ENCODE results near the gene VBP1.
"Not testable (repeated sequence)": the region's sequence is repeated elsewhere in the genome, so short reads cannot be mapped to it uniquely, and the experiment has no call there.

The VBP1 gene

GRCh38 chrX:155216179-155216939 lies at the start of gene VBP1:
Gene VBP1, plus strand, starts transcription at chrX:155216460. Its CDS starts 23 bp downstream, at chrX:155216483.
- peak; percentile 88 for DNase-seq (ENCODE audit: low spot score)

GRCh38 chrX:155169881-155170280 lies 46.4 kb upstream of the VBP1 start:
- no peak for DNase-seq (ENCODE audit: low spot score)

GRCh38 chrX:155179346-155179997 lies 36.8 kb upstream of the VBP1 start:
- no peak for DNase-seq (ENCODE audit: low spot score)

GRCh38 chrX:155188786-155189185 lies 27.5 kb upstream of the VBP1 start:
- DNase-seq (ENCODE audit: low spot score) = no peak

- DNase-seq (ENCODE audit: low spot score) = no peak
These were observed 5.1 kb upstream of the VBP1 start for GRCh38 chrX:155211208-155211607.

GRCh38 chrX:155213731-155214130 lies 2.5 kb upstream of the VBP1 start:
- no peak for DNase-seq (ENCODE audit: low spot score)

GRCh38 chrX:155215443-155216178 lies 649 bp upstream of the VBP1 start:
- DNase-seq (ENCODE audit: low spot score) = no peak

GRCh38 chrX:155216940-155217440 lies 730 bp downstream of the VBP1 start:
- DNase-seq (ENCODE audit: low spot score) = peak; percentile 4

- no peak for DNase-seq (ENCODE audit: low spot score)
These were observed 2.5 kb downstream of the VBP1 start for GRCh38 chrX:155218777-155219176.

GRCh38 chrX:155221351-155221750 lies 5.1 kb downstream of the VBP1 start:
- no peak for DNase-seq (ENCODE audit: low spot score)

GRCh38 chrX:155223746-155224145 lies 7.5 kb downstream of the VBP1 start:
- not testable (repeated sequence) for DNase-seq (ENCODE audit: low spot score)

- no peak for DNase-seq (ENCODE audit: low spot score)
These were observed 9.5 kb downstream of the VBP1 start for GRCh38 chrX:155225774-155226173.

GRCh38 chrX:155231163-155231562 lies 14.9 kb downstream of the VBP1 start:
- no peak for DNase-seq (ENCODE audit: low spot score)

GRCh38 chrX:155235891-155236290 lies 19.6 kb downstream of the VBP1 start:
- DNase-seq (ENCODE audit: low spot score) = peak; percentile 6

- no peak for DNase-seq (ENCODE audit: low spot score)
These were observed 21.5 kb downstream of the VBP1 start for GRCh38 chrX:155237719-155238118.

GRCh38 chrX:155242300-155242699 lies 26.0 kb downstream of the VBP1 start:
- DNase-seq (ENCODE audit: low spot score) = no peak

GRCh38 chrX:155246748-155247147 lies 30.5 kb downstream of the VBP1 start:
- no peak for DNase-seq (ENCODE audit: low spot score)

GRCh38 chrX:155247497-155247896 lies 31.2 kb downstream of the VBP1 start:
- no peak for DNase-seq (ENCODE audit: low spot score)

- DNase-seq (ENCODE audit: low spot score) = no peak
These were observed 35.1 kb downstream of the VBP1 start for GRCh38 chrX:155251391-155251790.

- no peak for DNase-seq (ENCODE audit: low spot score)
These were observed 43.5 kb downstream of the VBP1 start for GRCh38 chrX:155259752-155260151.

- DNase-seq (ENCODE audit: low spot score) = no peak
These were observed 46.9 kb downstream of the VBP1 start for GRCh38 chrX:155262970-155263754.
